Measurements from ENCODE around the gene PLPP1.

DNA sequence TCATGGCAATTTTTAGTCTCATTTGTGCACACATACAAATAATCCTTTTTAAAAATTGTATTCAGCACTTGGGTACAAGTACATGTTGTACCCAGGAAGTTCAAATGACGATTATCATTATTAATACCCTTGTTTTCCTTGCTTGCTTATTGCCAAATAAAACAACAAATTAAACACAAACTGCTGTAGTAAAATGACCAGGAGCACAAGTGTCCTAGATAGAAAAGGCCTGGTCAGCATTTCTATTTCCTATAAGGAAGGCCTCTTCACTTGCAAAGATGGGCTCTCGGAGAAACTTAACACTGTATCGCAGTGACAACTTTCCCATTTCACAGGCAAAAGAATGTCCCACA, 34.7 kb upstream of the PLPP1 start:
- TF ChIP-seq, protein P1, sequence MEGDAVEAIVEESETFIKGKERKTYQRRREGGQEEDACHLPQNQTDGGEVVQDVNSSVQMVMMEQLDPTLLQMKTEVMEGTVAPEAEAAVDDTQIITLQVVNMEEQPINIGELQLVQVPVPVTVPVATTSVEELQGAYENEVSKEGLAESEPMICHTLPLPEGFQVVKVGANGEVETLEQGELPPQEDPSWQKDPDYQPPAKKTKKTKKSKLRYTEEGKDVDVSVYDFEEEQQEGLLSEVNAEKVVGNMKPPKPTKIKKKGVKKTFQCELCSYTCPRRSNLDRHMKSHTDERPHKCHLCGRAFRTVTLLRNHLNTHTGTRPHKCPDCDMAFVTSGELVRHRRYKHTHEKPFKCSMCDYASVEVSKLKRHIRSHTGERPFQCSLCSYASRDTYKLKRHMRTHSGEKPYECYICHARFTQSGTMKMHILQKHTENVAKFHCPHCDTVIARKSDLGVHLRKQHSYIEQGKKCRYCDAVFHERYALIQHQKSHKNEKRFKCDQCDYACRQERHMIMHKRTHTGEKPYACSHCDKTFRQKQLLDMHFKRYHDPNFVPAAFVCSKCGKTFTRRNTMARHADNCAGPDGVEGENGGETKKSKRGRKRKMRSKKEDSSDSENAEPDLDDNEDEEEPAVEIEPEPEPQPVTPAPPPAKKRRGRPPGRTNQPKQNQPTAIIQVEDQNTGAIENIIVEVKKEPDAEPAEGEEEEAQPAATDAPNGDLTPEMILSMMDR (conservative IDR thresholded peaks at IDR 0.05 in 1 of 2, IDR thresholded peaks at IDR 0.05 in 1 of 2; ENCODE audit: extremely low read depth in 1 of 2, insufficient read depth in 1 of 2, low read depth in 1 of 2, low read length in 2 of 2) = no peak
- TF ChIP-seq EZH2 (IDR thresholded peaks at IDR 0.05; ENCODE audit: borderline replicate concordance, low read length) = no peak

Data from mammary epithelial cell (primary cell).